Ascending aorta (tissue), 2 donors: ENCODE measurements around the gene MPC1L. TPM values are rescaled to one million over a fixed set of nuclear protein-coding genes. Genes with fewer than 3 reads are reported as not detected.
A peak's percentile ranks its signal among the peaks of the same experiment; 100 is the strongest.
"Not testable (repeated sequence)": the region's sequence is repeated elsewhere in the genome, so short reads cannot be mapped to it uniquely, and the experiment has no call there.

Experiments
- DNase-seq, 2 donors: peaks; one replicate each; pipeline ENCODE4 v3.0.0-alpha.2; 2019; ENCODE audit warnings: low spot score in 2 of 2
- H3K27ac ChIP-seq, 2 donors: fragments of 200-600 bp; sonication (generic); one replicate each; pipeline ENCODE4 v1.5.1; 2016 to 2017; ENCODE audit warnings: mild to moderate bottlenecking in 1 of 2
- H3K27me3 ChIP-seq: fragments of 200-600 bp; sonication (generic); one replicate; pipeline ENCODE4 v1.5.1; 2017
- H3K36me3 ChIP-seq, 2 donors: fragments of 200-600 bp; sonication (generic); one replicate each; pipeline ENCODE4 v1.5.1; 2016
- H3K4me1 ChIP-seq, 2 donors: fragments of 200-600 bp; sonication (generic); one replicate each; pipeline ENCODE4 v1.5.1; 2016 to 2017; ENCODE audit warnings: mild to moderate bottlenecking in 1 of 2
- H3K4me3 ChIP-seq, 2 donors: fragments of 200-600 bp; sonication (generic); one replicate each; pipeline ENCODE4 v1.5.1; 2016 to 2017; ENCODE audit warnings: mild to moderate bottlenecking in 1 of 2
- H3K9me3 ChIP-seq, 2 donors: fragments of 200-600 bp; sonication (generic); one replicate each; pipeline ENCODE4 v1.5.1; 2016
- intact Hi-C: fragments of 100-400 bp; cut with DNase I; formaldehyde crosslinking; loops from one replicate; pipeline ENCODE4 v1.15.1; 2023
- total RNA-seq: library from RNA; depleted of rRNA; stranded (reverse); fragments of >200 nt; gene quantifications from one replicate; pipeline ENCODE4 v1.1.0, GENCODE V29; 2016
- TF ChIP-seq, protein P1 (sequence below), 3 experiments: fragments of 200-600 bp in 2 of 3; fragments of 450-650 bp in 1 of 3; sonication (generic) in 2 of 3; IDR thresholded peaks; one replicate each; pipeline ENCODE4 v1.5.1; 2016 to 2019; ENCODE audit warnings: antibody characterized with exemption in 3 of 3, mild to moderate bottlenecking in 1 of 3, moderate library complexity in 1 of 3

The MPC1L gene
- not detected for total RNA-seq

GRCh38 chrX:40623139-40623536 is at the start of gene MPC1L:
Gene MPC1L, plus strand, starts transcription at chrX:40623428. Its CDS starts 138 bp downstream, at chrX:40623566.
- H3K36me3 ChIP-seq: peaks cover 0 to 9% of the 10 kb centered on the region in 2 donors
- intact Hi-C loops: no loop called here

DNA sequence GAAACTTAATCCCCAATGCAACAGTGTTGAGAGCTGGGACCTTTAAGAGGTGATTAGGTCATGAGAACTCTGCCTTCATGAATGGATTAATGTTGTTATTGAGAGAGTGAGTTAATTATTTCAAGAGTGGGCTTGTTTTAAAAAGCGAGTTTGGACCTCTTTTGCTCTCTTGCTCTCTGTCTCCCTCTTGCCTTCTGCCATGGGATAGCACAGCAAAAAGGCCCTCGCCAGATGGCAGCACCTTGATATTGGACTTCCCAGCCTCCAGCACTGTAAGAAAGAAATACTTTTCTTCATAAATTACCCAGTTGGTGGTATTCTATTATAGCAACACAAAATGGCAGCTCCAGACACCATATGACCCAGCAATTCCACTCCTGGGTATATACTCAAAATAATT is 49.5 kb upstream of the MPC1L start:
- Histone ChIP-seq H3K9me3 (no peaks in the 10 kb centered on the region), H3K4me1 (no peaks in the 10 kb centered on the region), H3K27me3 (no peaks in the 10 kb centered on the region), H3K36me3 (no peaks in the 10 kb centered on the region), H3K27ac (no peak overlapping the region), H3K4me3 (no peak overlapping the region)
- intact Hi-C loops: no loop called here
- no peak for DNase-seq
- TF ChIP-seq, protein P1, sequence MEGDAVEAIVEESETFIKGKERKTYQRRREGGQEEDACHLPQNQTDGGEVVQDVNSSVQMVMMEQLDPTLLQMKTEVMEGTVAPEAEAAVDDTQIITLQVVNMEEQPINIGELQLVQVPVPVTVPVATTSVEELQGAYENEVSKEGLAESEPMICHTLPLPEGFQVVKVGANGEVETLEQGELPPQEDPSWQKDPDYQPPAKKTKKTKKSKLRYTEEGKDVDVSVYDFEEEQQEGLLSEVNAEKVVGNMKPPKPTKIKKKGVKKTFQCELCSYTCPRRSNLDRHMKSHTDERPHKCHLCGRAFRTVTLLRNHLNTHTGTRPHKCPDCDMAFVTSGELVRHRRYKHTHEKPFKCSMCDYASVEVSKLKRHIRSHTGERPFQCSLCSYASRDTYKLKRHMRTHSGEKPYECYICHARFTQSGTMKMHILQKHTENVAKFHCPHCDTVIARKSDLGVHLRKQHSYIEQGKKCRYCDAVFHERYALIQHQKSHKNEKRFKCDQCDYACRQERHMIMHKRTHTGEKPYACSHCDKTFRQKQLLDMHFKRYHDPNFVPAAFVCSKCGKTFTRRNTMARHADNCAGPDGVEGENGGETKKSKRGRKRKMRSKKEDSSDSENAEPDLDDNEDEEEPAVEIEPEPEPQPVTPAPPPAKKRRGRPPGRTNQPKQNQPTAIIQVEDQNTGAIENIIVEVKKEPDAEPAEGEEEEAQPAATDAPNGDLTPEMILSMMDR (IDR thresholded peaks at IDR 0.05): peak in 2 of 3 experiments; percentile 15 to 27

More at GRCh38 chrX:40623139-40623536, at the start of gene MPC1L:
- no peaks in the 10 kb centered on the region for H3K4me1 ChIP-seq
- DNase-seq: no peak
- H3K9me3 ChIP-seq: no peaks in the 10 kb centered on the region
- H3K27ac ChIP-seq: no peak within 1 kb of the TSS
- H3K27me3 ChIP-seq: no peaks in the 10 kb centered on the region
- TF ChIP-seq, protein P1 (IDR thresholded peaks at IDR 0.05): no peak
- no peak within 1 kb of the TSS for H3K4me3 ChIP-seq

DNA sequence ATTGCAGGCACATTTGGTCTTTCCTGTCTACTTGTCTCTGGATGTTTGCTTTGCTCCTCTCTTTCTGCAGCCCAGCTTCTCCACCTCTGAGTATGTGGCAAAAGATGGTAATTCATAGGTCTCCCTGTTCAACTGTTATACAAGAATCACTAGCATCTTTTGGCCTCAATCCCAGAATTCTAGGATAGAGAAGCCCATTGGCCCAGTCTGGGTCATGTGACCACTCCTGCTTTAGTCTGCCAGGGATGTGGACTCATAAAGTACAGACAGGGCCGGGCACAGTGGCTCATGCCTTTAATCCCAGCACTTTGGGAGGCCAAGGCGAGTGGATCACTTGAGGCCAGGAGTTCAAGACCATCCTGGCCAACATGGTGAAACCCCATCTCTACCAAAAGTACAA is 47.8 kb upstream of the MPC1L start:
- DNase-seq, H3K4me1 ChIP-seq, H3K27ac ChIP-seq, H3K27me3 ChIP-seq, H3K4me3 ChIP-seq, H3K9me3 ChIP-seq, intact Hi-C loops, H3K36me3 ChIP-seq: not testable (repeated sequence)

DNA sequence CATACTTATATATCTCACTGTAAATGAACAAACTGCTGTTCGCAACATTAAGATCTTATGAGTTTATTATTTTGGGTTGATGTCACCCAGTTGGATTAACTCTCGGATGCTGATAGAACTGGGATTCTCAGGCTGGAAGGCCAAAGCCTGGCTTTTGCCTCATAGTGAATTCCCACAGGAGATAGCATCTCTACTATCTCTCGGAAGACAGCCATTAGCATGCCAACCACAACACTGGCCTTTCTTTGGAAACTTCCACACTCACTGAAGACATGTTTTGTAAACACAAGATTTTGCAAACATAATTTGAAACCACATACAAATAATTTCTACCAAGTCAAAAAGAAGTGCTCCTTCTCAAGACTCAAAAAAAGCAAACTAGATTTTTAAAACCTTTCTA is 46.9 kb upstream of the MPC1L start:
- Histone ChIP-seq H3K4me3 (no peak overlapping the region), H3K4me1 (no peaks in the 10 kb centered on the region), H3K27me3 (no peaks in the 10 kb centered on the region), H3K9me3 (no peaks in the 10 kb centered on the region), H3K36me3 (no peaks in the 10 kb centered on the region), H3K27ac (no peak overlapping the region)
- no peak for DNase-seq
- intact Hi-C loops: no loop called here
- TF ChIP-seq, protein P1 (IDR thresholded peaks at IDR 0.05): no peak

- TF ChIP-seq, protein P1 (IDR thresholded peaks at IDR 0.05): no peak
- intact Hi-C loops: no loop called here
- peaks cover 0 to 8% of the 10 kb centered on the region in 2 donors for H3K4me1 ChIP-seq
- H3K36me3 ChIP-seq: no peaks in the 10 kb centered on the region
- H3K27ac ChIP-seq: no peak overlapping the region
- no peak for DNase-seq
- no peak overlapping the region for H3K4me3 ChIP-seq
- H3K27me3 ChIP-seq: no peaks in the 10 kb centered on the region
- no peaks in the 10 kb centered on the region for H3K9me3 ChIP-seq
Measured at GRCh38 chrX:40578039-40578695, 45.1 kb upstream of the MPC1L start.

- Histone ChIP-seq H3K27me3 (no peaks in the 10 kb centered on the region), H3K4me3 (no peak overlapping the region), H3K9me3 (no peaks in the 10 kb centered on the region), H3K27ac (no peak overlapping the region), H3K4me1 (peaks cover 0 to 8% of the 10 kb centered on the region in 2 donors), H3K36me3 (no peaks in the 10 kb centered on the region)
- intact Hi-C loops: no loop called here
- DNase-seq: no peak
- TF ChIP-seq, protein P1 (IDR thresholded peaks at IDR 0.05): no peak
Measured at GRCh38 chrX:40579141-40579540, 44.1 kb upstream of the MPC1L start.
